K562 (cell line): ENCODE data around the gene PSMB11. TPM values are rescaled to one million over a fixed set of nuclear protein-coding genes. Genes with fewer than 3 reads are reported as not detected.
A peak's percentile ranks its signal among the peaks of the same experiment; 100 is the strongest.

Experiments
- AFF4 ChIP-seq: sonication (generic); formaldehyde crosslinking; IDR thresholded peaks from 2 replicates; pipeline ENCODE4 v1.8.0; 2023; ENCODE audit warnings: mild to moderate bottlenecking, missing genetic modification reagents
- DMBX1 ChIP-seq: fragments of 250-450 bp; sonication (Bioruptor Pico); IDR thresholded peaks from 2 replicates; pipeline ENCODE4 v1.8.0; 2022; ENCODE audit warnings: inconsistent platforms, mild to moderate bottlenecking, moderate library complexity, borderline replicate concordance
- EP400 ChIP-seq: fragments of 450-650 bp; IDR thresholded peaks from 2 replicates; pipeline ENCODE4 v1.6.1; 2017; ENCODE audit warnings: antibody characterized with exemption, mild to moderate bottlenecking, moderate library complexity
- GATAD2A ChIP-seq: fragments of 450-650 bp; IDR thresholded peaks from 2 replicates; pipeline ENCODE4 v1.6.1; 2017
- IRF1 ChIP-seq: sonication (generic); formaldehyde crosslinking; IDR thresholded peaks from 2 replicates; pipeline ENCODE4 v1.8.0; 2022; ENCODE audit warnings: missing genetic modification reagents, mild to moderate bottlenecking, borderline replicate concordance
- NFIC ChIP-seq: fragments of 450-650 bp; IDR thresholded peaks from 2 replicates; pipeline ENCODE4 v1.6.1; 2017; ENCODE audit warnings: mild to moderate bottlenecking, inconsistent platforms
- PHF8 ChIP-seq: fragments of 200-600 bp; sonication (generic); IDR thresholded peaks from 2 replicates; pipeline ENCODE4 v1.6.1; 2012; ENCODE audit warnings: mixed run types, mild to moderate bottlenecking, inconsistent platforms, low read length, moderate library complexity, borderline replicate concordance
- POLR2AphosphoS5 ChIP-seq: IDR thresholded peaks from 2 replicates; pipeline ENCODE4 v1.6.1; 2011; ENCODE audit warnings: mild to moderate bottlenecking, low read depth, low read length, moderate library complexity; ENCODE audit not compliant: control insufficient read depth, insufficient read depth
- RBFOX2 ChIP-seq: fragments of 200-400 bp; formaldehyde crosslinking; IDR thresholded peaks from 2 replicates; pipeline ENCODE4 v1.6.1; 2017; ENCODE audit warnings: low read depth, mild to moderate bottlenecking, low read length, moderate library complexity
- ZBTB7A ChIP-seq: IDR thresholded peaks from 2 replicates; pipeline ENCODE4 v1.6.1; 2011; ENCODE audit warnings: low read depth, mild to moderate bottlenecking, low read length, moderate library complexity, borderline replicate concordance; ENCODE audit not compliant: control insufficient read depth
- ZEB2 ChIP-seq: fragments of 450-650 bp; IDR thresholded peaks from 2 replicates; pipeline ENCODE4 v1.6.1; 2016
- ZNF639 ChIP-seq, 2 experiments: fragments of 200-800 bp in 1 of 2; sonication (Bioruptor generic) in 1 of 2; sonication (generic) in 1 of 2; formaldehyde crosslinking in 1 of 2; IDR thresholded peaks in 1 of 2; conservative IDR thresholded peaks in 1 of 2; 2 replicates each; pipeline versions ENCODE4 v1.5.0 to v1.6.1; 2016 to 2020; ENCODE audit warnings: missing compliant biosample characterization in 1 of 2, missing genetic modification characterization in 1 of 2, missing genetic modification reagents in 1 of 2
- ZNF76 ChIP-seq: fragments of 250-450 bp; sonication (Bioruptor Pico); IDR thresholded peaks from 2 replicates; pipeline ENCODE4 v1.4.0; 2020; ENCODE audit warnings: mild to moderate bottlenecking, moderate library complexity, borderline replicate concordance
- ZSCAN29 ChIP-seq: fragments of 450-650 bp; IDR thresholded peaks from 2 replicates; pipeline ENCODE4 v1.6.1; 2017
- polyA plus RNA-seq, 8 experiments: library from polyadenylated mRNA; depleted of rRNA in 4 of 8; stranded (reverse) in 5 of 8; unstranded in 3 of 8; fragments of >200 nt; fragmentation: Nextera tagmentation in 2 of 8; fragmentation: Illumina TruSeq in 1 of 8; extraction: Ambion mirVana in 2 of 8; extraction: Trizol in 1 of 8; gene quantifications; 2 replicates each; pipeline versions ENCODE4 v1.2.1 to v1.2.3, GENCODE V29; 2011 to 2014; ENCODE audit warnings: inconsistent platforms in 1 of 8, missing spikeins in 1 of 8
- total RNA-seq, 7 experiments: library from RNA; depleted of rRNA in 6 of 7; stranded (reverse); fragments of >200 nt in 6 of 7; fragmentation: Illumina TruSeq in 2 of 7; extraction: Trizol in 2 of 7; gene quantifications; 2 replicates each; pipeline versions ENCODE4 v1.2.1 to v1.2.3, GENCODE V29; 2011 to 2021; ENCODE audit warnings: low replicate concordance in 1 of 7
- TF ChIP-seq, protein P1 (sequence below): sonication (generic); formaldehyde crosslinking; IDR thresholded peaks from 2 replicates; pipeline ENCODE4 v1.8.1; 2023; ENCODE audit warnings: mild to moderate bottlenecking, missing genetic modification reagents
- TF ChIP-seq, protein P2 (sequence below): fragments of 250-450 bp; sonication (Bioruptor Pico); IDR thresholded peaks from 2 replicates; pipeline ENCODE4 v1.8.0; 2022; ENCODE audit warnings: moderate library complexity, mild to moderate bottlenecking, inconsistent platforms

Gene PSMB11
- total and polyA plus RNA-seq, 9 of the 15 experiments (the other 6 are each of a cell fraction or from before 2014, with no cell fraction given): not detected

DNA sequence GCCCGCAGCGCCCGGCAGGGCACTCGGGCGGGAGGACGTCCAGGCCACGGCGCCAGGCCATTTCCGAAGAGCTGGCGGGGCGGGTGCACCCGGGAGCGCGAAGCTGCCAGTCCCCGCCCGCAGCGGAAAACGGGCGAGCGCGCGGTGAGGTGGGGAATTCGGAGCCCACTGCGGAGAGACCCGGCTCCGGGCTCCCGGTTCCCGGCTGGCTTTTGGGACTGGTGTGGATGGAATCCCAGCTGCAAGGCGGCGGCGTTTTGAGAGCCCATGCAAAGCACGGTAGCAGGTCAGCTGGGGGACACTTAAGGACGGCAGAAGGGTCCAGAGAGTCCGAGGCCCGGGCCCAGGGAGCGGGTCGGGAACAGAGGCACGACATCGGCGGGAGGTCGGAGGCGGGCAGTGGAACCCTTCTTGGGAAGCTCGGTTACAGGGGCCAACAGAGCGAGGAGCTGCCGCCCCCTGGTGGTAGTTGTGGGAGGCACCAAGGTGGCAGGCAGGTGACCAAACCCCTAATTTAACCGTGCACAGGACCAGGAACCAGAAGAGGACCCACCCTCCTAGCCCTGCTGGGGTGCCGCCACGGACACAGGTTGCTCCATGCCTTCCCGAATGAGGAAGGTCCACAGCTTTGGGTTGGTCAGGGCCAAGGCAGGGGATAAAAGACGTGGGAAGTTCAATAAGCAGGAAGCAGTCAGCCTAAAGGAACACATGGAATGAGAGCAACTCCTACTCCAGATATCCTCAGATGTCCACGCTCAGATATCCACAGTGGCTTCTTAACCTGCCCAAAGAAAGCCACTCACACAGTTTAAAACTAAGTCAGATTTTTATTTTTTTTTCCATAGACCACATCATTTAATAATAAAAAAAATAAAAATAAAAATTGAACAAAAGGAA lies 16.0 kb downstream of the PSMB11 start (continued):
- no peak for TF ChIP-seq ZNF639 (CRISPR knock-in tag; conservative IDR thresholded peaks at IDR 0.05 in 1 of 2, IDR thresholded peaks at IDR 0.05 in 1 of 2)
- peak; percentile 53 for TF ChIP-seq POLR2AphosphoS5
- no peak for TF ChIP-seq IRF1 (CRISPR knock-in tag)
- TF ChIP-seq NFIC: peak; percentile 24; the same call in 1 of the 2 replicates
- TF ChIP-seq ZNF76 (CRISPR knock-in tag): no peak
- peak; percentile 47; the same call in 1 of the 2 replicates for TF ChIP-seq PHF8
- TF ChIP-seq DMBX1: no peak
- TF ChIP-seq RBFOX2: peak; percentile 66
- TF ChIP-seq, protein P1, sequence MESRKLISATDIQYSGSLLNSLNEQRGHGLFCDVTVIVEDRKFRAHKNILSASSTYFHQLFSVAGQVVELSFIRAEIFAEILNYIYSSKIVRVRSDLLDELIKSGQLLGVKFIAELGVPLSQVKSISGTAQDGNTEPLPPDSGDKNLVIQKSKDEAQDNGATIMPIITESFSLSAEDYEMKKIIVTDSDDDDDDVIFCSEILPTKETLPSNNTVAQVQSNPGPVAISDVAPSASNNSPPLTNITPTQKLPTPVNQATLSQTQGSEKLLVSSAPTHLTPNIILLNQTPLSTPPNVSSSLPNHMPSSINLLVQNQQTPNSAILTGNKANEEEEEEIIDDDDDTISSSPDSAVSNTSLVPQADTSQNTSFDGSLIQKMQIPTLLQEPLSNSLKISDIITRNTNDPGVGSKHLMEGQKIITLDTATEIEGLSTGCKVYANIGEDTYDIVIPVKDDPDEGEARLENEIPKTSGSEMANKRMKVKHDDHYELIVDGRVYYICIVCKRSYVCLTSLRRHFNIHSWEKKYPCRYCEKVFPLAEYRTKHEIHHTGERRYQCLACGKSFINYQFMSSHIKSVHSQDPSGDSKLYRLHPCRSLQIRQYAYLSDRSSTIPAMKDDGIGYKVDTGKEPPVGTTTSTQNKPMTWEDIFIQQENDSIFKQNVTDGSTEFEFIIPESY (CRISPR knock-in tag): peak; percentile 68; the same call in 1 of the 2 replicates
- peak; percentile 22; the same call in 1 of the 2 replicates for TF ChIP-seq ZSCAN29
- 0 out of 2 replicates have a peak, but pooled peaks have one; percentile 41 for TF ChIP-seq ZEB2
- TF ChIP-seq, protein P2, sequence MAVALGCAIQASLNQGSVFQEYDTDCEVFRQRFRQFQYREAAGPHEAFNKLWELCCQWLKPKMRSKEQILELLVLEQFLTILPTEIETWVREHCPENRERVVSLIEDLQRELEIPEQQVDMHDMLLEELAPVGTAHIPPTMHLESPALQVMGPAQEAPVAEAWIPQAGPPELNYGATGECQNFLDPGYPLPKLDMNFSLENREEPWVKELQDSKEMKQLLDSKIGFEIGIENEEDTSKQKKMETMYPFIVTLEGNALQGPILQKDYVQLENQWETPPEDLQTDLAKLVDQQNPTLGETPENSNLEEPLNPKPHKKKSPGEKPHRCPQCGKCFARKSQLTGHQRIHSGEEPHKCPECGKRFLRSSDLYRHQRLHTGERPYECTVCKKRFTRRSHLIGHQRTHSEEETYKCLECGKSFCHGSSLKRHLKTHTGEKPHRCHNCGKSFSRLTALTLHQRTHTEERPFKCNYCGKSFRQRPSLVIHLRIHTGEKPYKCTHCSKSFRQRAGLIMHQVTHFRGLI: no peak
- TF ChIP-seq AFF4: peak; percentile 61; the same call in 1 of the 2 replicates
- peak; percentile 50; the same call in 1 of the 2 replicates for TF ChIP-seq ZBTB7A
- TF ChIP-seq EP400: no peak
- TF ChIP-seq GATAD2A: no peak
